ENCODE measurements around the gene AHRR.
"Not testable (repeated sequence)": the region's sequence is repeated elsewhere in the genome, so short reads cannot be mapped to it uniquely, and the experiment has no call there.

- TF ChIP-seq EZH2 (IDR thresholded peaks at IDR 0.05; ENCODE audit: borderline replicate concordance, low read length); CTCF (IDR thresholded peaks at IDR 0.05; ENCODE audit: low read length): not testable (repeated sequence)
Observed at GRCh38 chr5:300691-301435, 20.7 kb upstream of the AHRR start.
